Colonic mucosa (tissue), 4 donors: Measurements from ENCODE around the gene CDH4. TPM values are rescaled to one million over a fixed set of nuclear protein-coding genes. Genes with fewer than 3 reads are reported as not detected.

ENCODE experiments used
- DNase-seq: peaks from one replicate; pipeline ENCODE4 v3.0.0-alpha.2; 2020
- H3K27ac ChIP-seq: fragments of 200-600 bp; one replicate; pipeline ENCODE4 v1.8.0; 2021
- H3K27me3 ChIP-seq: fragments of 200-600 bp; one replicate; pipeline ENCODE4 v1.8.0; 2021
- H3K36me3 ChIP-seq: fragments of 200-600 bp; one replicate; pipeline ENCODE4 v1.8.0; 2021
- H3K4me1 ChIP-seq: fragments of 200-600 bp; one replicate; pipeline ENCODE4 v1.8.0; 2021; ENCODE audit warnings: mild to moderate bottlenecking
- H3K4me3 ChIP-seq: fragments of 200-600 bp; one replicate; pipeline ENCODE4 v1.8.0; 2021
- H3K9ac ChIP-seq, 2 donors: one replicate each; pipeline ENCODE4 v1.7.0; 2013; ENCODE audit warnings: control low read depth in 2 of 2, low read depth in 2 of 2, low read length in 2 of 2
- H3K9me3 ChIP-seq: fragments of 200-600 bp; one replicate; pipeline ENCODE4 v1.8.0; 2021
- CTCF ChIP-seq: fragments of 200-600 bp; IDR thresholded peaks from one replicate; pipeline ENCODE4 v1.8.0; 2022; ENCODE audit warnings: antibody characterized with exemption, mild to moderate bottlenecking
- intact Hi-C: fragments of 100-400 bp; cut with DNase I; formaldehyde crosslinking; loops from one replicate; pipeline ENCODE4 v1.14.1; 2022
- total RNA-seq, 2 donors: library from RNA; stranded (reverse); fragmentation: NEBNext Ultra II Directional in 1 of 2; extraction: Animal tissue kit (Norgen Biotek cat#: 25700) in 1 of 2; gene quantifications; one replicate each; pipeline ENCODE4 v1.2.1, GENCODE V29; 2021
- donor health status: healthy.
- donor health status: DM: no; HTN: no; CAD: no.
- donor health status: DM: no; HTN: no; CAD: no.

Gene CDH4
- total RNA-seq, 2 donors from 2014 or later, result 0.08 TPM; not detected in 1

GRCh38 chr20:61891916-61892649, 640.0 kb downstream of the CDH4 start:
- no peak for TF ChIP-seq CTCF
- no peaks in the 10 kb centered on the region for H3K4me1 ChIP-seq
- H3K27ac ChIP-seq, result no peak overlapping the region
- no peak overlapping the region for H3K9ac ChIP-seq
- H3K36me3 ChIP-seq, result no peaks in the 10 kb centered on the region
- intact Hi-C loops, result no loop called here
- H3K9me3 ChIP-seq, result no peaks in the 10 kb centered on the region
- H3K27me3 ChIP-seq, result no peaks in the 10 kb centered on the region
- H3K4me3 ChIP-seq, result no peak overlapping the region
- no peak for DNase-seq

- DNase-seq, result no peak
- no peak overlapping the region for H3K4me3 ChIP-seq
- H3K36me3 ChIP-seq, result no peaks in the 10 kb centered on the region
- H3K9me3 ChIP-seq, result no peaks in the 10 kb centered on the region
- no peak for TF ChIP-seq CTCF
- H3K4me1 ChIP-seq, result no peaks in the 10 kb centered on the region
- H3K27me3 ChIP-seq, result no peaks in the 10 kb centered on the region
- intact Hi-C loops, result no loop called here
- H3K9ac ChIP-seq, result no peak overlapping the region
- no peak overlapping the region for H3K27ac ChIP-seq
These were observed 643.0 kb downstream of the CDH4 start for GRCh38 chr20:61895016-61895415.

- no peak overlapping the region for H3K4me3 ChIP-seq
- intact Hi-C loops, result no loop called here
- no peaks in the 10 kb centered on the region for H3K9me3 ChIP-seq
- DNase-seq, result no peak
- no peak overlapping the region for H3K9ac ChIP-seq
- H3K27me3 ChIP-seq, result no peaks in the 10 kb centered on the region
- H3K27ac ChIP-seq, result no peak overlapping the region
- H3K4me1 ChIP-seq, result no peaks in the 10 kb centered on the region
- H3K36me3 ChIP-seq, result no peaks in the 10 kb centered on the region
- no peak for TF ChIP-seq CTCF
These were observed 643.6 kb downstream of the CDH4 start for GRCh38 chr20:61895686-61896057.

GRCh38 chr20:61896058-61896961, 644.2 kb downstream of the CDH4 start:
- H3K9ac ChIP-seq, result no peak overlapping the region
- H3K27me3 ChIP-seq, result no peaks in the 10 kb centered on the region
- peak; percentile 62 for TF ChIP-seq CTCF
- no peaks in the 10 kb centered on the region for H3K36me3 ChIP-seq
- intact Hi-C loops, result no loop called here
- H3K4me1 ChIP-seq, result no peaks in the 10 kb centered on the region
- no peak for DNase-seq
- H3K27ac ChIP-seq, result no peak overlapping the region
- H3K9me3 ChIP-seq, result no peaks in the 10 kb centered on the region
- H3K4me3 ChIP-seq, result no peak overlapping the region

- intact Hi-C loops, result no loop called here
- no peaks in the 10 kb centered on the region for H3K4me1 ChIP-seq
- no peak for DNase-seq
- TF ChIP-seq CTCF, result no peak
- no peak overlapping the region for H3K9ac ChIP-seq
- no peak overlapping the region for H3K4me3 ChIP-seq
- no peaks in the 10 kb centered on the region for H3K9me3 ChIP-seq
- H3K36me3 ChIP-seq, result no peaks in the 10 kb centered on the region
- no peak overlapping the region for H3K27ac ChIP-seq
- H3K27me3 ChIP-seq, result no peaks in the 10 kb centered on the region
These were observed 645.6 kb downstream of the CDH4 start for GRCh38 chr20:61897401-61898295.
